GM13977 (cell line): ENCODE results near the gene UBE2D1.

Experiments used
- DNase-seq: peaks from one replicate; pipeline ENCODE4 v3.0.0; 2012; ENCODE audit warnings: low spot score
- in situ Hi-C: fragments of 300-500 bp; cut with MboI; formaldehyde crosslinking; loops from one replicate; pipeline ENCODE4 v1.12.0; 2022; ENCODE audit warnings: low sequenced_read_pairs, low pct_unique_long_range_greater_than_20kb, mixed read lengths, inconsistent platforms; ENCODE audit not compliant: unreplicated experiment
- TF ChIP-seq, protein P1 (sequence below): IDR thresholded peaks from 2 replicates; pipeline ENCODE4 v1.5.1; 2012; ENCODE audit warnings: mild to moderate bottlenecking, control low read depth; ENCODE audit not compliant: insufficient read depth; ENCODE audit errors: extremely low read depth, missing control alignments

Gene UBE2D1

GRCh38 chr10:58350023-58350422, 15.2 kb downstream of the UBE2D1 start:
- no peak for DNase-seq
- TF ChIP-seq, protein P1, sequence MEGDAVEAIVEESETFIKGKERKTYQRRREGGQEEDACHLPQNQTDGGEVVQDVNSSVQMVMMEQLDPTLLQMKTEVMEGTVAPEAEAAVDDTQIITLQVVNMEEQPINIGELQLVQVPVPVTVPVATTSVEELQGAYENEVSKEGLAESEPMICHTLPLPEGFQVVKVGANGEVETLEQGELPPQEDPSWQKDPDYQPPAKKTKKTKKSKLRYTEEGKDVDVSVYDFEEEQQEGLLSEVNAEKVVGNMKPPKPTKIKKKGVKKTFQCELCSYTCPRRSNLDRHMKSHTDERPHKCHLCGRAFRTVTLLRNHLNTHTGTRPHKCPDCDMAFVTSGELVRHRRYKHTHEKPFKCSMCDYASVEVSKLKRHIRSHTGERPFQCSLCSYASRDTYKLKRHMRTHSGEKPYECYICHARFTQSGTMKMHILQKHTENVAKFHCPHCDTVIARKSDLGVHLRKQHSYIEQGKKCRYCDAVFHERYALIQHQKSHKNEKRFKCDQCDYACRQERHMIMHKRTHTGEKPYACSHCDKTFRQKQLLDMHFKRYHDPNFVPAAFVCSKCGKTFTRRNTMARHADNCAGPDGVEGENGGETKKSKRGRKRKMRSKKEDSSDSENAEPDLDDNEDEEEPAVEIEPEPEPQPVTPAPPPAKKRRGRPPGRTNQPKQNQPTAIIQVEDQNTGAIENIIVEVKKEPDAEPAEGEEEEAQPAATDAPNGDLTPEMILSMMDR, result no peak
- in situ Hi-C loops, result no loop called here

DNA sequence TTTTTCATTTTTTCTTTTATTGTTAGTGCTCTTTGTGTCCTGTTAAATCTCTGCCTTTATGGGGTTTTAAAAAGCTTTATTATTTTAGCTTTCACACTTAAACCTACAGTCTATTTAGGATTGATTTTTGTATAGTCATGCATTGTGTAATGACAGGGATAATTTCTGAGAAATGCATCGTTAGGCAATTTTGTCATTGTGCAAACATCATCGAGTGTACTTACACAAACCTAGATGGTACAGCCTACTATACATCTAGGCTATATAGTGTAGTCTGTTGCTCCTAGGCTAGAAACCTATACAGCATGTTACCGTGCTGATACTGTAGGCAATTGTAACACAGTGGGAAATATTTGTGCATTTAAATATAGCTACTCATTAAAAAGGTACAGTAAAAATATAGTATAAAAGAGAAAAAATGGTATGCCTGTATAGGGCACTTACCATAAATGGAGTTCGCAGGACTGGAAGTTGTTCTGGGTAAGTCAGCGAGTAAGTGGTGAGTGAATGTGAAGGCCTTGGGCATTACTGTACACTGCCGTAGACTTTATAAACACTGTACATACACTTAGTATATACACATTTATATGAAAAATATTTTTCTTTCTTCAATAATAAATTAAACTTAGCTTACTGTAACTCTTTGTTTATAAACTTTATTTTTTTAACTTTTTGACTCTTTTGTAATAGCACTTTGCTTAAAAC, 16.0 kb downstream of the UBE2D1 start:
- TF ChIP-seq, protein P1, result no peak
- no peak for DNase-seq
- in situ Hi-C loops, result no loop called here

GRCh38 chr10:58351616-58352578, 17.1 kb downstream of the UBE2D1 start:
- TF ChIP-seq, protein P1, result no peak

GRCh38 chr10:58352956-58353610, 18.3 kb downstream of the UBE2D1 start:
- no peak for DNase-seq
- TF ChIP-seq, protein P1, result no peak
- in situ Hi-C loops, result no loop called here

More at GRCh38 chr10:58351616-58352578, 17.1 kb downstream of the UBE2D1 start:
- no peak for DNase-seq
- in situ Hi-C loops, result no loop called here

GRCh38 chr10:58356756-58357155, 21.9 kb downstream of the UBE2D1 start:
- in situ Hi-C loops, result no loop called here
- TF ChIP-seq, protein P1, result no peak
- DNase-seq, result no peak

DNA sequence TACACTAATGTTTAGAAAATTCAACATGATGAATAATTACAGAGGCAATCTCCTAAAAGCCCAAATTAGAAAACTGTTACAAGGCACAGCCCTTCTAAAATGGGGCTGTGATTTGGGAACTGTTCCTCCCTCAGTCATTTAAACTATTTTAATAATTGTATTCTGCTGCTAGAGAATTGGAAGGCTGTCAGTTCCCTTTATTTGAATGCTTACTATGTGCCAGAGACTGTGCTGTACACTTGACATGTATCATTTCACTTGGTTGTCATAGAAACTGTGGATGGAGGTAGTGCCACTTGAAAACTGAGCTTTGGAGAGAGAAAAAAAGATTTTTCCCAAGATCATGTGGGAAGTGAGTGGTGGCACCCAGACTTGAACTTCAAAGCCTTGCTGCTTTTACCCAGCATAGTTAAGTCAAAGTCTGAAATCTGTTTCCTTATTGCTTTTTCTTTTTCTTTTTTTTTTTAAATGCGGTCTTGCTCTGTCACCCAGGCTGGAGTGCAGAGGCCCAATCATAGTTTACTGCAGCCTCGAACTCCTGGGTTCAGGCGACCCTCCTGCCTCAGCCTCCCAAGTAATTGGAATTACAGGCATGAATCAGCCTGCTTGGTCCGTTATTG, 23.6 kb downstream of the UBE2D1 start:
- in situ Hi-C loops, result no loop called here
- TF ChIP-seq, protein P1, result no peak

More for the DNA sequence above, 23.6 kb downstream of the UBE2D1 start:
- DNase-seq, result no peak
